PC-3 (cell line): ENCODE results near the gene CYP4B1. TPM values are rescaled to one million over a fixed set of nuclear protein-coding genes. Genes with fewer than 3 reads are reported as not detected.
"Not testable (repeated sequence)": the region's sequence is repeated elsewhere in the genome, so short reads cannot be mapped to it uniquely, and the experiment has no call there.

ENCODE experiments used
- ATAC-seq: fragments of 200-7000 bp; cut with Tn5 transposase; 2 replicates; pipeline ENCODE4 v1.9.1; 2020; ENCODE audit warnings: mild to moderate bottlenecking, moderate library complexity
- BruUV-seq: library from RNA; stranded (reverse); fragments of 400-500 nt; replicated peaks from 2 replicates; lab custom pipeline; 2021; lab: Mats Ljungman, UMichigan
- CTCF ChIA-PET: fragments of 300-600 bp; sonication (Branson Sonifier 250); formaldehyde crosslinking; loops from one replicate; lab custom pipeline; 2022; ENCODE audit warnings: antibody characterized with exemption; lab: Charles Lee
- POLR2A ChIA-PET: fragments of 300-600 bp; sonication (Branson Sonifier 250); formaldehyde crosslinking; loops from one replicate; lab custom pipeline; 2022; ENCODE audit warnings: antibody characterized with exemption; ENCODE audit not compliant: unreplicated experiment; lab: Charles Lee
- DNase-seq: peaks from one replicate; pipeline ENCODE4 v3.0.0-alpha.2; 2015
- H2AFZ ChIP-seq: fragments of 300-600 bp; sonication (generic); 2 replicates; pipeline ENCODE4 v1.6.0; 2016; ENCODE audit warnings: antibody characterized with exemption, low read length
- H3F3A ChIP-seq: fragments of 300-600 bp; sonication (generic); one replicate; pipeline ENCODE4 v1.6.0; 2017; ENCODE audit warnings: antibody characterized with exemption, low read length, control low read depth, mild to moderate bottlenecking; ENCODE audit not compliant: unreplicated experiment
- H3K27ac ChIP-seq: fragments of 300-600 bp; sonication (generic); 2 replicates; pipeline ENCODE4 v1.5.1; 2016; ENCODE audit warnings: mild to moderate bottlenecking, low read length
- H3K27me3 ChIP-seq: fragments of 300-600 bp; sonication (generic); 2 replicates; pipeline ENCODE4 v1.6.1; 2016; ENCODE audit warnings: low read length, mixed read lengths
- H3K36me3 ChIP-seq: fragments of 300-600 bp; sonication (generic); 2 replicates; pipeline ENCODE4 v1.6.1; 2016; ENCODE audit warnings: low read depth, mixed run types, low read length, mixed read lengths
- H3K4me1 ChIP-seq: fragments of 300-600 bp; sonication (generic); 2 replicates; pipeline ENCODE4 v1.5.1; 2016; ENCODE audit warnings: low read length; ENCODE audit not compliant: insufficient read depth
- H3K4me2 ChIP-seq: fragments of 300-600 bp; sonication (generic); 2 replicates; pipeline ENCODE4 v1.6.0; 2016; ENCODE audit warnings: low read length
- H3K4me3 ChIP-seq: fragments of 300-600 bp; sonication (generic); 2 replicates; pipeline ENCODE4 v1.5.1; 2016; ENCODE audit warnings: mild to moderate bottlenecking, low read length, mixed read lengths
- H3K79me2 ChIP-seq: fragments of 300-600 bp; sonication (generic); 2 replicates; pipeline ENCODE4 v1.6.1; 2017; ENCODE audit warnings: low read length, mixed read lengths
- H3K9ac ChIP-seq: fragments of 300-600 bp; sonication (generic); 2 replicates; pipeline ENCODE4 v1.6.0; 2016; ENCODE audit warnings: mild to moderate bottlenecking, low read length
- H3K9me2 ChIP-seq: fragments of 300-600 bp; sonication (generic); replicated peaks from 2 replicates; pipeline ENCODE4 v1.6.1; 2016; ENCODE audit warnings: mixed run types, low read length, mixed read lengths
- H3K9me3 ChIP-seq: fragments of 300-600 bp; sonication (generic); 2 replicates; pipeline ENCODE4 v1.6.1; 2016; ENCODE audit warnings: low read length, mixed read lengths
- H4K20me1 ChIP-seq: fragments of 300-600 bp; sonication (generic); 2 replicates; pipeline ENCODE4 v1.6.1; 2016; ENCODE audit warnings: low read length, mixed read lengths
- EZH2 ChIP-seq: fragments of 300-600 bp; sonication (generic); IDR thresholded peaks from one replicate; pipeline ENCODE4 v1.6.1; 2017; ENCODE audit warnings: antibody characterized with exemption, mild to moderate bottlenecking, low read length; ENCODE audit not compliant: unreplicated experiment
- EZH2phosphoT487 ChIP-seq: fragments of 300-600 bp; sonication (generic); IDR thresholded peaks from 2 replicates; pipeline ENCODE4 v1.6.1; 2018; ENCODE audit warnings: mild to moderate bottlenecking, antibody characterized with exemption, low read length, borderline replicate concordance
- intact Hi-C: fragments of 100-400 bp; cut with micrococcal nuclease; formaldehyde crosslinking; loops from 2 replicates; pipeline ENCODE4 v1.9.0; 2023
- total RNA-seq: library from RNA; depleted of rRNA; stranded (reverse); fragments of >200 nt; gene quantifications from 2 replicates; pipeline ENCODE4 v1.2.3, GENCODE V29; 2014
- TF ChIP-seq, protein P1 (sequence below): fragments of 300-600 bp; sonication (generic); conservative IDR thresholded peaks from 2 replicates; pipeline ENCODE4 v1.5.1; 2017; ENCODE audit warnings: antibody characterized with exemption, low read depth, mild to moderate bottlenecking, low read length

CYP4B1 gene
- total RNA-seq, 1 experiment from 2014 or later, result not detected

DNA sequence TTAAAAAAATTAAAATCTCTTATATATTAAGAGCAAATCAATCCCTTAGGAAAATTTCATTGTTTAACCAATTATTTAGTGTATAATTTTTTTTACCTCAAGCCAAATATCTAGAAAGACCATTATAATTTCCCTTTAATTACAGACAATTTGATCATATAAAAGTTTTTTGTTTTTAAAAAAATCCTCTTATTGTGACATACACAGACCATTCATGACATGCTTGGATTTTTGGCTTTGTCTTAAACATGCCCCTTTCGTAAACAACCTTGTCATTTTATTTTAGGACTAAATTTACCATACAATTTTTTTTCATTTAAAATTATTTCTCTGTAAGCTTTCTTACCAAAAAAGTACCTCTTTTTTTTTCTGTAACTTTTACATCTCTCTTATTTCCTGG is 14.2 kb upstream of the CYP4B1 start:
- Histone ChIP-seq H3K4me3 (no peak overlapping the region), H2AFZ (no peak overlapping the region), H3K27me3 (no peaks in the 10 kb centered on the region), H3F3A (no peaks in the 10 kb centered on the region), H3K9me3 (peaks cover 16% of the 10 kb centered on the region), H3K4me1 (no peaks in the 10 kb centered on the region), H3K9ac (no peak overlapping the region), H3K4me2 (no peak overlapping the region), H3K27ac (no peak overlapping the region), H4K20me1 (no peaks in the 10 kb centered on the region), H3K9me2 (no peaks in the 10 kb centered on the region), H3K36me3 (no peaks in the 10 kb centered on the region), H3K79me2 (no peaks in the 10 kb centered on the region)
- ChIA-PET POLR2A (no interaction called here), CTCF (no interaction called here)
- TF ChIP-seq, protein P1, sequence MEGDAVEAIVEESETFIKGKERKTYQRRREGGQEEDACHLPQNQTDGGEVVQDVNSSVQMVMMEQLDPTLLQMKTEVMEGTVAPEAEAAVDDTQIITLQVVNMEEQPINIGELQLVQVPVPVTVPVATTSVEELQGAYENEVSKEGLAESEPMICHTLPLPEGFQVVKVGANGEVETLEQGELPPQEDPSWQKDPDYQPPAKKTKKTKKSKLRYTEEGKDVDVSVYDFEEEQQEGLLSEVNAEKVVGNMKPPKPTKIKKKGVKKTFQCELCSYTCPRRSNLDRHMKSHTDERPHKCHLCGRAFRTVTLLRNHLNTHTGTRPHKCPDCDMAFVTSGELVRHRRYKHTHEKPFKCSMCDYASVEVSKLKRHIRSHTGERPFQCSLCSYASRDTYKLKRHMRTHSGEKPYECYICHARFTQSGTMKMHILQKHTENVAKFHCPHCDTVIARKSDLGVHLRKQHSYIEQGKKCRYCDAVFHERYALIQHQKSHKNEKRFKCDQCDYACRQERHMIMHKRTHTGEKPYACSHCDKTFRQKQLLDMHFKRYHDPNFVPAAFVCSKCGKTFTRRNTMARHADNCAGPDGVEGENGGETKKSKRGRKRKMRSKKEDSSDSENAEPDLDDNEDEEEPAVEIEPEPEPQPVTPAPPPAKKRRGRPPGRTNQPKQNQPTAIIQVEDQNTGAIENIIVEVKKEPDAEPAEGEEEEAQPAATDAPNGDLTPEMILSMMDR, result no peak
- TF ChIP-seq EZH2, result no peak
- DNase-seq, result no peak
- no peak for ATAC-seq
- intact Hi-C loops, result no loop called here
- no TSS peak for BruUV-seq

DNA sequence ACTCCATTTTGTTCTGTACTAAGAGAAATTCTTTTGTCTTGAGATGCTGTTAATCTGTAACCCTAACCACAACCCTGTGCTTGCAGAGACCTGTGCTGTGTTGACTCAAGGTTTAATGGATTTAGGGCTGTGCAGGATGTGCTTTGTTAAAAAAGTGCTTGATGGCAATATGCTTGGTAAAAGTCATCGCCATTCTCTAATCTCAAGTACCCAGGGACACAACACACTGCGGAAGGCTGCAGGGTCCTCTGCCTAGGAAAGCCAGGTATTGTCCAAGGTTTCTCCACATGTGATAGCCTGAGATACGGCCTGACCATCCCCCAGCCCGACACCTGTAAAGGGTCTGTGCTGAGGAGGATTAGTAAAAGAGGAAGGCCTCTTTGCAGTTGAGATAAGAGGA is 10.2 kb upstream of the CYP4B1 start:
- H4K20me1 ChIP-seq, H3K9ac ChIP-seq, H3K79me2 ChIP-seq, H3K4me2 ChIP-seq, H2AFZ ChIP-seq, CTCF ChIA-PET, H3K9me2 ChIP-seq, H3K27me3 ChIP-seq, ATAC-seq, H3F3A ChIP-seq, H3K4me1 ChIP-seq, H3K4me3 ChIP-seq, H3K36me3 ChIP-seq, H3K27ac ChIP-seq, intact Hi-C loops, BruUV-seq, POLR2A ChIA-PET, DNase-seq: not testable (repeated sequence)
- peaks cover 12% of the 10 kb centered on the region for H3K9me3 ChIP-seq

DNA sequence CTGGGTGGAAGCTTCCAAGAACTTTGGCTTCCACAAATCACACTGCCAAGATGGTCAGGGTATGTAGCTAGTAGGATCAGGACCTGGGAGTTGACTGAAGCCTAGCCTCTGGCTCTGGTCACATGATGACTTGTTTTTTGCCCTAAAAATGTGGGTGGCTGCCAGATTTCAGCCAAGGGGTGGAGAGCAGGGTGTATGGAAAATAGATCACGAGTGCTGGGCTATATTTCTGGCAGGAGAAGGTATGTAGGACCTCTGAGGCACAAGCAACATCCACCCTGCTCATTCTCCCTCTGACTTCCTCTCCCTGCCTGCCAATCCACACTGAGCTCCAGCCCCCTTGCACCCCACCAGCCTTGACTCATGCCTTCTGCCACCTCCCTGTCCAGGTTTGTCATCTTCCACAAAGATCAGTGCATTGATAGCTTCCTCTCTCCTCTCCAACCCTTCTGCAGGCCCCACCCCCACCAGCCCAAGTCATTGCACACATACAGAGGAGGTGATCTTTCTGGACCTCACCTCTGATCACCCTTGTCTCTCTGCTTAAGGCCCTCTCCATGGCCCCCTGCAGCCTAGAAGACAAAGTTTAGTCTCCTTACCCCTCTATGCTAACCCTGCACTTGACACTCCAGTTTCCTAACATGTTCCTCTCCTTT is 8.3 kb upstream of the CYP4B1 start:
- Histone ChIP-seq H3K27ac (no peak overlapping the region), H3K9me2 (no peaks in the 10 kb centered on the region), H3F3A (no peaks in the 10 kb centered on the region), H3K27me3 (0 out of 2 replicates have a peak, but pooled peaks cover 5% of the 10 kb centered on the region), H3K9me3 (peaks cover under 1% of the 10 kb centered on the region; the same call in 1 of the 2 replicates), H3K4me1 (no peaks in the 10 kb centered on the region), H2AFZ (no peak overlapping the region), H3K79me2 (no peaks in the 10 kb centered on the region), H3K9ac (no peak overlapping the region), H3K4me3 (no peak overlapping the region), H3K36me3 (no peaks in the 10 kb centered on the region), H3K4me2 (no peak overlapping the region), H4K20me1 (no peaks in the 10 kb centered on the region)
- POLR2A ChIA-PET, result no interaction called here
- ATAC-seq (no peak), DNase-seq (no peak)
- TF ChIP-seq EZH2, result no peak
- no TSS peak for BruUV-seq
- CTCF ChIA-PET, result no interaction called here
- intact Hi-C loops, result no loop called here

DNA sequence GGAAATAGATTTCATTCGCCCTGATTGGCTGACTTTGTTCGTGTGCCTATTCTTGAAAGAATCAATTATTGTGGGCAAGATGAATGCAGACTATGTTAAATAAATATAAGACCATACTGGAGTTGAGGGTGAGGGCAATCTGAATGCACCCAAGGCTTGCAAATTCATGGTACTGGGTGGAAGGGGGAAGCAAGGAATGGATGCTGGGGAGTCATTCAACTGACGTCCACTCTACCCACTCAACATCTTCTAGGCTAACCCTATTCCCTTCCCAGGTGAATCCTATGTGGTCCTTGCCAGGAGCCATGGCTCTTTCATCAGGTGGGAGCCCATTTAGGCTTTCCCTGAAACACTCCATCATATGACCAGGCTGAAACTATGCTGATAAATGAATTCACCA is 5.7 kb upstream of the CYP4B1 start:
- Histone ChIP-seq H3K9me2 (no peaks in the 10 kb centered on the region), H4K20me1 (no peaks in the 10 kb centered on the region), H3K4me1 (no peaks in the 10 kb centered on the region), H3K9ac (no peak overlapping the region), H3K4me2 (no peak overlapping the region), H3K36me3 (no peaks in the 10 kb centered on the region), H3K27ac (no peak overlapping the region), H3K9me3 (no peaks in the 10 kb centered on the region), H3K79me2 (no peaks in the 10 kb centered on the region), H3K4me3 (no peak overlapping the region), H2AFZ (no peak overlapping the region), H3K27me3 (peaks cover 13% of the 10 kb centered on the region; the same call in 1 of the 2 replicates), H3F3A (no peaks in the 10 kb centered on the region)
- TF ChIP-seq, protein P1, result no peak
- TF ChIP-seq EZH2phosphoT487, result no peak
- no peak for TF ChIP-seq EZH2
- CTCF ChIA-PET, result no interaction called here
- intact Hi-C loops, result no loop called here
- DNase-seq (no peak), ATAC-seq (no peak)
- POLR2A ChIA-PET, result no interaction called here
- BruUV-seq, result no TSS peak
